B cell (primary cell): ENCODE results near the gene RFX4. TPM values are rescaled to one million over a fixed set of nuclear protein-coding genes. Genes with fewer than 3 reads are reported as not detected.

Experiments used
- ATAC-seq: fragments of 200-7000 bp; cut with Tn5 transposase; one replicate; pipeline ENCODE4 v1.10.0; 2021; ENCODE audit warnings: low read depth, mild to moderate bottlenecking, moderate number of reproducible peaks, moderate library complexity
- CTCF ChIA-PET: fragments of 350-600 bp; sonication (Branson Sonifier 250); formaldehyde crosslinking; loops from one replicate; lab custom pipeline; 2021; ENCODE audit warnings: antibody characterized with exemption, inconsistent platforms; lab: Charles Lee
- POLR2A ChIA-PET: fragments of 350-600 bp; sonication (Branson Sonifier 250); formaldehyde crosslinking; loops from one replicate; lab custom pipeline; 2021; ENCODE audit warnings: antibody characterized with exemption; lab: Charles Lee
- DNase-seq: peaks from one replicate; pipeline ENCODE4 v3.0.0; 2013
- H2AFZ ChIP-seq: 2 replicates; pipeline ENCODE4 v1.6.1; 2012; ENCODE audit warnings: mild to moderate bottlenecking, low read depth, low read length; ENCODE audit not compliant: insufficient read depth, poor library complexity, severe bottlenecking
- H3K27ac ChIP-seq, 2 donors: 1 replicate in 1 of 2; 2 replicates in 1 of 2; pipeline ENCODE4 v1.5.1; 2012 to 2013; ENCODE audit warnings: low read length in 2 of 2, mild to moderate bottlenecking in 2 of 2, moderate library complexity in 1 of 2
- H3K27me3 ChIP-seq, 4 experiments: fragments of 200-600 bp in 1 of 4; sonication (generic) in 1 of 4; replicated peaks in 1 of 4; 1 replicate in 2 of 4; 2 replicates in 2 of 4; pipeline versions ENCODE4 v1.6.1 to v1.7.0; 2013 to 2016; ENCODE audit warnings: low read length in 3 of 4, mild to moderate bottlenecking in 2 of 4, mixed read lengths in 1 of 4, moderate library complexity in 1 of 4; ENCODE audit not compliant: insufficient read depth in 4 of 4, control insufficient read depth in 3 of 4; ENCODE audit errors: control extremely low read depth in 1 of 4
- H3K36me3 ChIP-seq, 2 experiments: replicated peaks in 1 of 2; 1 replicate in 1 of 2; 2 replicates in 1 of 2; pipeline versions ENCODE4 v1.6.1 to v1.7.1; 2013; ENCODE audit warnings: low read length in 1 of 2; ENCODE audit not compliant: insufficient read depth in 2 of 2, control insufficient read depth in 1 of 2; ENCODE audit errors: control extremely low read depth in 1 of 2, extremely low read depth in 1 of 2
- H3K4me1 ChIP-seq, 2 donors: fragments of 200-600 bp in 1 of 2; sonication (generic) in 1 of 2; 1 replicate in 1 of 2; 2 replicates in 1 of 2; pipeline versions ENCODE4 v1.5.1 to v1.6.1; 2013 to 2017; ENCODE audit warnings: low read length in 2 of 2; ENCODE audit not compliant: control insufficient read depth in 2 of 2, insufficient read depth in 2 of 2
- H3K4me2 ChIP-seq: replicated peaks from 2 replicates; pipeline ENCODE3; 2012; ENCODE audit warnings: mild to moderate bottlenecking, low read depth, low read length; ENCODE audit not compliant: poor library complexity, severe bottlenecking
- H3K4me3 ChIP-seq, 5 experiments: fragments of 200-600 bp in 1 of 5; sonication (generic) in 1 of 5; 1 replicate in 3 of 5; 2 replicates in 2 of 5; pipeline versions ENCODE4 v1.5.1 to v1.7.0; 2011 to 2016; ENCODE audit warnings: low read length in 4 of 5, mild to moderate bottlenecking in 4 of 5, low read depth in 2 of 5, control low read depth in 1 of 5, moderate library complexity in 1 of 5; ENCODE audit not compliant: insufficient read depth in 1 of 5; ENCODE audit errors: control extremely low read depth in 1 of 5, extremely low read depth in 1 of 5
- H3K79me2 ChIP-seq: fragments of 200-600 bp; sonication (generic); one replicate; pipeline ENCODE4 v1.6.0; 2016; ENCODE audit warnings: low read length; ENCODE audit not compliant: control insufficient read depth, insufficient read depth
- H3K9ac ChIP-seq: fragments of 200-600 bp; sonication (generic); 2 replicates; pipeline ENCODE4 v1.6.1; 2017; ENCODE audit warnings: mild to moderate bottlenecking, low read length, moderate library complexity
- H3K9me3 ChIP-seq, 3 donors: one replicate each; pipeline versions ENCODE4 v1.6.1 to v1.7.1; 2013; ENCODE audit warnings: low read length in 2 of 3; ENCODE audit not compliant: control insufficient read depth in 2 of 3, insufficient read depth in 1 of 3; ENCODE audit errors: control extremely low read depth in 1 of 3
- H4K20me1 ChIP-seq: 2 replicates; pipeline ENCODE4 v1.6.0; 2012; ENCODE audit warnings: mild to moderate bottlenecking, low read length; ENCODE audit not compliant: insufficient read depth, control insufficient read depth, poor library complexity, severe bottlenecking
- H3K27ac Mint-ChIP-seq: one replicate; pipeline ENCODE4 v1.8.0; 2021; ENCODE audit warnings: mixed read lengths
- H3K27me3 Mint-ChIP-seq: one replicate; pipeline ENCODE4 v1.8.0; 2021; ENCODE audit warnings: mixed read lengths
- H3K4me1 Mint-ChIP-seq: one replicate; pipeline ENCODE4 v1.8.0; 2021; ENCODE audit warnings: mixed read lengths
- H3K4me3 Mint-ChIP-seq: one replicate; pipeline ENCODE4 v1.8.0; 2021; ENCODE audit warnings: mixed read lengths
- H3K9me3 Mint-ChIP-seq: one replicate; pipeline ENCODE4 v1.8.0; 2022; ENCODE audit warnings: mixed read lengths; ENCODE audit not compliant: insufficient read depth
- CTCF ChIP-seq: fragments of 200-600 bp; IDR thresholded peaks from one replicate; pipeline ENCODE4 v1.8.0; 2022; ENCODE audit warnings: antibody characterized with exemption, mild to moderate bottlenecking
- EZH2 ChIP-seq: IDR thresholded peaks from 2 replicates; pipeline ENCODE4 v1.6.1; 2012; ENCODE audit warnings: borderline replicate concordance, low read depth, mild to moderate bottlenecking, moderate library complexity, low read length; ENCODE audit not compliant: insufficient read depth, poor library complexity, severe bottlenecking
- WGBS: methylation state at CpG from one replicate; pipeline ENCODE4 v1.1.5; 2013; ENCODE audit warnings: missing lambda C conversion rate; ENCODE audit not compliant: insufficient coverage; 5-methylcytosine and 5-hydroxymethylcytosine counted together
- intact Hi-C: fragments of 100-400 bp; cut with micrococcal nuclease; formaldehyde crosslinking; loops from one replicate; pipeline ENCODE4 v1.10.0; 2022
- polyA plus RNA-seq: library from polyadenylated mRNA; depleted of rRNA; stranded (reverse); fragments of >200 nt; gene quantifications from 2 replicates; pipeline ENCODE4 v1.2.3, GENCODE V29; 2012
- total RNA-seq, 2 donors: library from RNA; stranded (reverse); fragments of 120-200 nt in 1 of 2; gene quantifications; 1 replicate in 1 of 2; 2 replicates in 1 of 2; pipeline versions ENCODE4 v1.2.3 to v1.2.4, GENCODE V29; 2013 to 2022

The RFX4 gene
- total and polyA plus RNA-seq, 2 donors (not counting 1 experiment from before 2014, with no cell fraction given) = not detected

- POLR2A ChIA-PET = no interaction called here
These were observed 156.5 kb downstream of the RFX4 start for GRCh38 chr12:106739318-106739717.

More at GRCh38 chr12:106739318-106739717, 156.5 kb downstream of the RFX4 start:
- CTCF ChIA-PET = no interaction called here
- ATAC-seq (no peak), DNase-seq (no peak)
- no peaks in the 10 kb centered on the region for H3K79me2 ChIP-seq
- intact Hi-C loops = no loop called here
- Mint-ChIP-seq H3K27me3 (peaks cover 49% of the 10 kb centered on the region), H3K4me3 (no peak overlapping the region), H3K27ac (no peak overlapping the region), H3K9me3 (no peaks in the 10 kb centered on the region), H3K4me1 (no peaks in the 10 kb centered on the region)
- no peak overlapping the region for H3K4me3 ChIP-seq
- H3K36me3 ChIP-seq = no peaks in the 10 kb centered on the region
- no peak for TF ChIP-seq EZH2
- TF ChIP-seq CTCF = no peak
- no CpG with 5 or more reads among the region's 4 CpGs for WGBS
- no peak overlapping the region for H3K4me2 ChIP-seq
- H3K27me3 ChIP-seq = peaks cover 0 to 28% (median 18%) of the 10 kb centered on the region in 4 experiments
- H4K20me1 ChIP-seq = no peaks in the 10 kb centered on the region
- no peak overlapping the region for H3K27ac ChIP-seq
- H3K4me1 ChIP-seq = no peaks in the 10 kb centered on the region
- H2AFZ ChIP-seq = no peak overlapping the region
- no peak overlapping the region for H3K9ac ChIP-seq
- H3K9me3 ChIP-seq = no peaks in the 10 kb centered on the region
